Keratinocyte (primary cell): ENCODE data around the gene PTPRN2. TPM values are rescaled to one million over a fixed set of nuclear protein-coding genes. Genes with fewer than 3 reads are reported as not detected.

Experiments used
- DNase-seq: peaks from one replicate; pipeline ENCODE4 v3.0.0-alpha.2; 2011; ENCODE audit warnings: low read depth, missing footprints, low spot score
- FAIRE-seq: peaks from 2 replicates; lab custom pipeline; 2011; peaks lifted over from hg19 to GRCh38; lab: Jason Lieb, UNC
- H2AFZ ChIP-seq: 2 replicates; pipeline ENCODE4 v1.6.0; 2012; ENCODE audit warnings: low read length, control low read depth, inconsistent platforms; ENCODE audit not compliant: control insufficient read depth
- H3K27ac ChIP-seq: 2 replicates; pipeline ENCODE4 v1.5.1; 2011; ENCODE audit warnings: low read length; ENCODE audit not compliant: control insufficient read depth, insufficient read depth
- H3K27me3 ChIP-seq: 3 replicates; pipeline ENCODE4 v1.6.0; 2011; ENCODE audit warnings: low read length; ENCODE audit not compliant: control insufficient read depth, insufficient read depth; ENCODE audit errors: extremely low read depth
- H3K36me3 ChIP-seq, 2 experiments: 2 replicates in 1 of 2; 3 replicates in 1 of 2; pipeline ENCODE4 v1.5.1; 2011; ENCODE audit warnings: low read length in 2 of 2, mild to moderate bottlenecking in 1 of 2; ENCODE audit not compliant: control insufficient read depth in 2 of 2, insufficient read depth in 2 of 2; ENCODE audit errors: extremely low read depth in 1 of 2
- H3K4me1 ChIP-seq: 3 replicates; pipeline ENCODE4 v1.5.1; 2011; ENCODE audit warnings: low read length; ENCODE audit not compliant: control insufficient read depth, insufficient read depth; ENCODE audit errors: extremely low read depth
- H3K4me2 ChIP-seq: 3 replicates; pipeline ENCODE4 v1.6.0; 2011; ENCODE audit warnings: low read depth, low read length; ENCODE audit not compliant: control insufficient read depth, insufficient read depth; ENCODE audit errors: extremely low read depth
- H3K4me3 ChIP-seq, 3 experiments: fragments of 200-600 bp in 1 of 3; sonication (generic) in 1 of 3; 2 replicates in 2 of 3; 3 replicates in 1 of 3; pipeline ENCODE4 v1.5.1; 2011 to 2016; ENCODE audit warnings: low read length in 3 of 3, mild to moderate bottlenecking in 3 of 3, control low read depth in 2 of 3, inconsistent platforms in 1 of 3, low read depth in 1 of 3, mixed read lengths in 1 of 3, mixed run types in 1 of 3, moderate library complexity in 1 of 3; ENCODE audit not compliant: control insufficient read depth in 2 of 3, insufficient read depth in 2 of 3; ENCODE audit errors: extremely low read depth in 1 of 3
- H3K79me2 ChIP-seq: 2 replicates; pipeline ENCODE4 v1.6.0; 2012; ENCODE audit warnings: low read length; ENCODE audit not compliant: control insufficient read depth, insufficient read depth
- H3K9ac ChIP-seq: 3 replicates; pipeline ENCODE4 v1.6.0; 2011; ENCODE audit warnings: low read length; ENCODE audit not compliant: control insufficient read depth, insufficient read depth; ENCODE audit errors: extremely low read depth
- H3K9me1 ChIP-seq: 3 replicates; pipeline ENCODE4 v1.6.0; 2011; ENCODE audit warnings: low read length; ENCODE audit not compliant: control insufficient read depth, insufficient read depth; ENCODE audit errors: extremely low read depth
- H3K9me3 ChIP-seq: 2 replicates; pipeline ENCODE4 v1.5.1; 2012; ENCODE audit warnings: low read depth, low read length; ENCODE audit not compliant: control insufficient read depth
- H4K20me1 ChIP-seq: 3 replicates; pipeline ENCODE4 v1.6.0; 2011; ENCODE audit warnings: low read length; ENCODE audit not compliant: control insufficient read depth, insufficient read depth; ENCODE audit errors: extremely low read depth
- EZH2 ChIP-seq: IDR thresholded peaks from one replicate; pipeline ENCODE4 v1.6.1; 2012; ENCODE audit warnings: inconsistent platforms, mild to moderate bottlenecking, low read length, moderate library complexity
- dilution Hi-C: fragments of 300-500 bp; cut with MboI; formaldehyde crosslinking; loops from one replicate; pipeline ENCODE4 v1.7.0; 2020; ENCODE audit warnings: low sequenced_read_pairs; ENCODE audit not compliant: extremely low pct_ligation_motif_present
- polyA plus RNA-seq, 5 experiments: library from polyadenylated mRNA; depleted of rRNA in 3 of 5; stranded (reverse) in 3 of 5; stranded (forward) in 1 of 5; unstranded in 1 of 5; fragments of >200 nt; gene quantifications; 1 replicate in 1 of 5; 2 replicates in 3 of 5; 3 replicates in 1 of 5; pipeline versions ENCODE4 v1.2.1 to v1.2.3, GENCODE V29; 2011 to 2012; ENCODE audit warnings: missing spikeins in 2 of 5, low read depth in 1 of 5, low replicate concordance in 1 of 5
- TF ChIP-seq, protein P1 (sequence below), 3 experiments: IDR thresholded peaks in 1 of 3; conservative IDR thresholded peaks in 1 of 3; optimal IDR thresholded peaks in 1 of 3; 2 replicates in 2 of 3; 3 replicates in 1 of 3; pipeline versions ENCODE3 to v1.5.1; 2011; ENCODE audit warnings: low read length in 3 of 3, mild to moderate bottlenecking in 3 of 3, moderate library complexity in 2 of 3, control low read depth in 1 of 3, inconsistent platforms in 1 of 3; ENCODE audit not compliant: insufficient read depth in 2 of 3; ENCODE audit errors: extremely low read depth in 1 of 3

The PTPRN2 gene
- polyA plus RNA-seq, 1 donor (not counting 4 experiments of a cell fraction or from before 2014, with no cell fraction given), result not detected

DNA sequence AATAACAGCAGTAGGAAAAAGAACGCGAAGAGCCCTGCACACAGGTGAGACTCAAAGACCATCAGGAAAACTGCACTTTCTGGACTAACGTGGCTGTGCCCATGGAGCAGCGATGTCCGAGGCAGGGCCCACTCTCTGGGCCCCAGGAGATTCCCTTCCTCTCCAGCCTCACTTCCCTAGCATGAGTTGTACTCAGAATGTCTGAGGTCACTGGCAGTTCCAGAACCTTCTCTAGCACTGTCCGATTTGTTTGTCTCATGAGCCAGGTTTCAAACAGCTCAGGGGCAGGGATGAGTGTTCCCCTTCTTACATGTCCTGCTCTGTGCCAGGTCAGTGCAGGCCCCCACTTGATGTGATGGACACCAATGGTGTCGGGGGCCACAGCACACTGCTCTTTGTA lies 484.2 kb downstream of the PTPRN2 start:
- FAIRE-seq, result no peak

DNA sequence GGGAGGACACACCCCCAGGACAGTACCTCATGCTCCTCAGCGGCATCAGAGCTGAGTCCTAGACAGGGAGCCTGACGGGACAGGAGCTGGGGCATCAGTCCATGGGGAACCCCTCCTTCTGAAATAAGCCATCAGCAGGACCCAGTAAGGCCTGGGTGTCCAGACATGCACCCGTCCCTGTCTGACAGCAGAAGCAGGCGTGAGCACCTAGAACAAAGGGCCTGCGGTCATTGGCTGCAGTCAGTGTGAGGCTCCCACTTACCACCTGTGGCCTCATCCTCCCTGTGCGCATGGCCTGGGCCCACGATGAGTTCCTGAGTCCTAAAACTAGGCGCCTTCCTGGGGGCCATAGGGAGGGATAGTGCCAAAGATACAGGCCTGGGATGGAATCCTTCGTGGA lies 484.7 kb downstream of the PTPRN2 start:
- no peak for TF ChIP-seq EZH2
- TF ChIP-seq, protein P1, sequence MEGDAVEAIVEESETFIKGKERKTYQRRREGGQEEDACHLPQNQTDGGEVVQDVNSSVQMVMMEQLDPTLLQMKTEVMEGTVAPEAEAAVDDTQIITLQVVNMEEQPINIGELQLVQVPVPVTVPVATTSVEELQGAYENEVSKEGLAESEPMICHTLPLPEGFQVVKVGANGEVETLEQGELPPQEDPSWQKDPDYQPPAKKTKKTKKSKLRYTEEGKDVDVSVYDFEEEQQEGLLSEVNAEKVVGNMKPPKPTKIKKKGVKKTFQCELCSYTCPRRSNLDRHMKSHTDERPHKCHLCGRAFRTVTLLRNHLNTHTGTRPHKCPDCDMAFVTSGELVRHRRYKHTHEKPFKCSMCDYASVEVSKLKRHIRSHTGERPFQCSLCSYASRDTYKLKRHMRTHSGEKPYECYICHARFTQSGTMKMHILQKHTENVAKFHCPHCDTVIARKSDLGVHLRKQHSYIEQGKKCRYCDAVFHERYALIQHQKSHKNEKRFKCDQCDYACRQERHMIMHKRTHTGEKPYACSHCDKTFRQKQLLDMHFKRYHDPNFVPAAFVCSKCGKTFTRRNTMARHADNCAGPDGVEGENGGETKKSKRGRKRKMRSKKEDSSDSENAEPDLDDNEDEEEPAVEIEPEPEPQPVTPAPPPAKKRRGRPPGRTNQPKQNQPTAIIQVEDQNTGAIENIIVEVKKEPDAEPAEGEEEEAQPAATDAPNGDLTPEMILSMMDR (optimal IDR thresholded peaks at IDR 0.05 in 1 of 3, IDR thresholded peaks at IDR 0.05 in 1 of 3, conservative IDR thresholded peaks at IDR 0.05 in 1 of 3; ENCODE audit: extremely low read depth in 1 of 3, insufficient read depth in 2 of 3, low read length in 3 of 3), result no peak

More for the DNA sequence above, 484.2 kb downstream of the PTPRN2 start:
- H3K27me3 ChIP-seq, result no peaks in the 10 kb centered on the region
- H2AFZ ChIP-seq, result no peak overlapping the region
- dilution Hi-C loops, result no loop called here
- no peak overlapping the region for H3K4me2 ChIP-seq
- no peaks in the 10 kb centered on the region for H3K4me1 ChIP-seq
- H3K9me3 ChIP-seq, result peaks cover 10% of the 10 kb centered on the region
- H3K79me2 ChIP-seq, result no peaks in the 10 kb centered on the region
- no peak overlapping the region for H3K27ac ChIP-seq
- no peak overlapping the region for H3K9ac ChIP-seq
- no peaks in the 10 kb centered on the region for H4K20me1 ChIP-seq
- no peak overlapping the region for H3K4me3 ChIP-seq
- H3K9me1 ChIP-seq, result no peaks in the 10 kb centered on the region
- DNase-seq, result no peak
- TF ChIP-seq EZH2, result no peak
- TF ChIP-seq, protein P1 (optimal IDR thresholded peaks at IDR 0.05 in 1 of 3, IDR thresholded peaks at IDR 0.05 in 1 of 3, conservative IDR thresholded peaks at IDR 0.05 in 1 of 3; ENCODE audit: extremely low read depth in 1 of 3, insufficient read depth in 2 of 3, low read length in 3 of 3), result no peak
- no peaks in the 10 kb centered on the region for H3K36me3 ChIP-seq

More for the DNA sequence above, 484.7 kb downstream of the PTPRN2 start:
- no peak overlapping the region for H2AFZ ChIP-seq
- H3K36me3 ChIP-seq, result no peaks in the 10 kb centered on the region
- H3K4me1 ChIP-seq, result no peaks in the 10 kb centered on the region
- dilution Hi-C loops, result no loop called here
- no peak overlapping the region for H3K9ac ChIP-seq
- peaks cover 9% of the 10 kb centered on the region for H3K9me3 ChIP-seq
- H3K27me3 ChIP-seq, result no peaks in the 10 kb centered on the region
- no peak overlapping the region for H3K4me3 ChIP-seq
- no peak overlapping the region for H3K4me2 ChIP-seq
- no peak for FAIRE-seq
- no peak for DNase-seq
- H4K20me1 ChIP-seq, result no peaks in the 10 kb centered on the region
- no peaks in the 10 kb centered on the region for H3K9me1 ChIP-seq
- H3K79me2 ChIP-seq, result no peaks in the 10 kb centered on the region
- H3K27ac ChIP-seq, result no peak overlapping the region
